ENCODE data around the gene ITGA4.

The ITGA4 gene

DNA sequence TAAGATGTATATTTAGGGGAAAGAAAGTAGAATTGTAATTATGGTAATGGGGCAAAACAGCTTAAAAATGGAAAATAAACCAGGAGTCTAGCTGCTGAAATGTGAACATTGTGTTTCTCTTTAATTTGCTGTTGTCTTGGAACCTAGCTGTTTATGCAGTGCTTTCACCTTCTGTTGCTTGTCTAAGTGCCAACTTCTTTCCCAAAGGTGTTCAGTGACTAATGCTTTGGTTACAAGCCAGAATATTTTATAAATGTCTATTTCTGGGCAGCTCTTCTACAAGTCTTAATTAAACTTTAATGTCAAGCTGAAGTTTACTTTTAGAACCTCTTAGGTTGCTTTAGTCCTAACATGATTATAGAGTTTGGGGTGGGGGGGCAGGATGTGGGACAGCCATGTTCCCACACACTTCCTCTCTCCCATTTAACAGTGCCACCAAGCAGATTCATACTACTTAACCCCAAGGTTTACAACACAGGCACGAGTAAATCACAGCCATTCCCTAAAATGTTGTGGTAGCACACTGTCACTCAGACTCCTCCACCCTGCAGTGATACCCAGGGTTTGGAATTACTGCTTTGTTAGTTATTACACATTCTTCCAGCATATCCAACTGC, 60.6 kb downstream of the ITGA4 start:
- DNase-seq = no peak

GRCh38 chr2:181520253-181520652, 63.1 kb downstream of the ITGA4 start:
- no peak for DNase-seq

DNA sequence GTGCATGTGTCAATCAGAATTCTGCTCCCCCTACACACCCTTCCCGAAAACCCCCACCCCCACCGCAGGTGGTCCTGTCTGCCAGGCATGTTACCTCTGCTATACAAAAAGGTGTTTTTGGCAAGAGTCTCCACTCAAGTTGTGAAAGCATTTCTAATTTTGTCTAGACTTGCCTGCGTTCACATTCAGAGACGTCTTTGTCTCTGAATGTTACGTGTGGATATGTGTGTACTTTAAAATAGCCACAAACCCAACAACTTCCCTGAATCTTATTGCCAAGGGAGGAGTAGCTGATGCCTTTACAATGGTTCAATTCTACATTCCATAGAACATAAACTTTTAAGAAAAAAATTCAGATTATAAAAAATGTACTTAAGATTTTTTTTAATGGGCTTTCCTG, 66.6 kb downstream of the ITGA4 start:
- no peak for DNase-seq

GRCh38 chr2:181526014-181526413, 68.8 kb downstream of the ITGA4 start:
- no peak for DNase-seq

- DNase-seq = no peak
Observed at GRCh38 chr2:181527058-181527457, 69.9 kb downstream of the ITGA4 start.

- DNase-seq = no peak
Observed at GRCh38 chr2:181528441-181528840, 71.3 kb downstream of the ITGA4 start.

- DNase-seq = no peak
Observed at GRCh38 chr2:181536730-181537129, 79.5 kb downstream of the ITGA4 start.

GRCh38 chr2:181540421-181540820, 83.2 kb downstream of the ITGA4 start:
- no peak for DNase-seq

- no peak for DNase-seq
Observed at GRCh38 chr2:181542170-181542569, 85.0 kb downstream of the ITGA4 start.

- DNase-seq = no peak
Observed at GRCh38 chr2:181546086-181546485, 88.9 kb downstream of the ITGA4 start.

DNA sequence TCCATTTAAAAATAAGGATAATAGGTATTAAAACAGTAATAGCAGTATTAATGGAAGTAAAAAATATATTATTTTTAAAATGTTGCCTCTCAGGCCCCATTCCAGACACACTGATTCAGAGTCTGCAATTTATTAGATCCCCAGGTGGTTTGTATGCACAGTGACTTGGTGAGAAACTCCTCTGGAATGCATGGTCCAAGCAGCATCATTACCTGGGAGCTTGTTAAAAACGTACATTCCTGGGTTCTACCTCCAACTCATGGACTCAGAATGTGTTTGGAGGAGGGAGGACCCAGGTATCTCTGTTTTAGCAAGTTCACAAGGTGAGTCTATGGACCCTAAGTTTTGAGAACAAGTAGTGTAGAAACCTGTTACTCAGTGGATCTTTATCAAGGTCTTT, 95.6 kb downstream of the ITGA4 start:
- DNase-seq = no peak

DNA sequence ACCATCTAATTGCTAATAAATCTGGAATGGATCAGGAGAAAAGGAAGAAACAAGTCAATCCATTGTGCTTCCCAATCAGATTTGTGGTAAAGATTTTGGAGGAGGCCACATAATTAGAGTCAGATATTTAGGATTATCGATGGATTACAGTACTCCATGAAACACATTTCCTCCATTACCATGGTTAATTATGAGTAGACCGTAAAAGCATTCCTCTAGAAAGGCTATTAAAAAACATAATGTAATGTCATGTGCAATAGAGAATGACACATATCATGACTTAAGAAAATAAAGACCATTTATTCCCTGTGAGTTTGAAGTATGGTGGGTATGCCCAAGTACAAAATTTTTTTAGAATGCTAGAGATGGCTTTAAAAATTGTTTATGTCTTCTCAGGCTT, 96.1 kb downstream of the ITGA4 start:
- DNase-seq = no peak

DNA sequence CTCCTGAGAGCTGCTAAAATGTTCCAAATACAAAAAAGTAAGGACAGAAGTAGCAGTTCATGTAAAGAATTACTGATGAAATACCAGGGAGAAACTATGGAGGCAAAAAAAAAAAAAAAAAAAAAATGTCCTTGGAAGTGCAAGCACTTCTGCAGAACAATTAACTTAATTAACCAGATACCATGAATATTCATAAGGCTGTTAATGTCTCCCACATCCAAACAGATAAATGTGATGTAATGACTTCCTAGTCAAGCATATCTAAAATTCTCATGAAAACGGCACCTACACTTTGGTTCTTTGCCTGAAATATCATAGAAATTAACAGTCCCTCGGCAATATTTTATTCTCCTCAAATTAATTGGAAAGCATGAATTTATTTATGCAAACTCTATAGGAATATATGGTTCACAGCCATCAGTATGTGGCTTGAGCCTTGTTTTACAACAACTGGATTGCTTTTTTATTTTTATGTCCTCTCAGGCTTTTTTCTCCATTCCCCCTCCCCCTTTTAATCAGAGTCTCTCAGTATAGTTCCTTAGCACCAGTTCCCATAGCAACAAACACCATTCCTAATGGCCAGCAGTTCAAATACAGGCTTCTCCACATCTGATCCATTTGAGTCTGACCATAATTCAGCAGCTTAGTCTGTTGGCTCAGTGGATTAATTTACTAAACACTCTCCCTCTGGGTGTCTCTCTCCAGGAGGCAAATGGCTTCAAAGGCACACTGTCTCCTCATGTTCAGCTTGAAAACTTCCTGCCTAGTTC, 97.1 kb downstream of the ITGA4 start:
- no peak for DNase-seq

- no peak for DNase-seq
Observed at GRCh38 chr2:181558371-181558770, 101.2 kb downstream of the ITGA4 start.

GRCh38 chr2:181563101-181563692, 106.0 kb downstream of the ITGA4 start:
- DNase-seq = no peak

GRCh38 chr2:181566334-181567032, 109.3 kb downstream of the ITGA4 start:
- no peak for DNase-seq

DNA sequence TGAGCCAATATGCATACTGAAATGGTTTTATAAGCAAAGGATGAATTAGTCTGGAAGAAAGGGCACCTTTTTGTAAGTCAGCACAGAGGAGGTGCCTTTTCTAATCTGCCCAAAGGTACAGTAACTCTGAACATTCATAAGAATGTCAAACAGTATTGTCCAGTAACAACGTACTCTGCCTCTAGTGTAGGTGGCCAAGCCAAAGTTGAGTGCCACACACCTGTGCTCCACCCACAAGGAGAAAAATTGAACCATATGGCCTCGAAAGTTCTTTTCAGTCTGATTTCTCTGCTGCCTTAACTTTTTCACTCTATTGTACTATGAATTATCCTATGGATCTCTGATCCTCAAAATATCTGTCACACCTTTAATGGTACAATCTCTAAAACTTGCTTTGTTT, 112.9 kb downstream of the ITGA4 start:
- DNase-seq = no peak

- DNase-seq = no peak
Observed at GRCh38 chr2:181570833-181571661, 113.9 kb downstream of the ITGA4 start.

DNA sequence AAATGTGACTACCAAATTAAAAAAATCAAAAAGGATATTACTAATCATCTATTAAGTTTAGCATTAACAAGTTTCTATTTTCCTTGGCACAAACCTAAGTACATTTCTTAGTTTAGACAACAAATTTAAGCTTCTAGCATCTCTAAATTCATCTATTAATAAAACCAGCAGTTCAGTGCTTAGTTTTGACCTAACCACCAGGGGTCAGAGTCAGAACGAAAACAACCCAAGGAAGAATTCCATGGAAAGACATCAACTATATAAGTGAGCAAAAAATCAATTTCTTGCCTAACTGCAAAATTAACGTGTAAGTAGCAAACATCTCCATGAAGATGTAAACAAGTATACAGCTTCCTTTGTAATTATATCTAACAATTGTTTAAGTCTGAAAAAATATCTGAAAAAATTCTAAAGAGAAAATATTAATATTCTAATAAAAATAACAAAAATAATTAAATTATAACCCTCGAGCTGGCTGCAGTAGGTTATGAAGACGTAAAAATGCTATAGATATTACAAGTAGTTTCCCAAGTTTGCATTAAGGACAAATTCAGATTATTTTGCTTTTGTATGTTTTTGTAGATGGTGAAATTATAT, 116.1 kb downstream of the ITGA4 start:
- no peak for DNase-seq

- no peak for DNase-seq
Observed at GRCh38 chr2:181574321-181574720, 117.1 kb downstream of the ITGA4 start.

GRCh38 chr2:181575024-181575649, 118.0 kb downstream of the ITGA4 start:
- no peak for DNase-seq

- DNase-seq = no peak
Observed at GRCh38 chr2:181575650-181576025, 118.5 kb downstream of the ITGA4 start.
